ENCODE results near the gene TMEM42.

DNA sequence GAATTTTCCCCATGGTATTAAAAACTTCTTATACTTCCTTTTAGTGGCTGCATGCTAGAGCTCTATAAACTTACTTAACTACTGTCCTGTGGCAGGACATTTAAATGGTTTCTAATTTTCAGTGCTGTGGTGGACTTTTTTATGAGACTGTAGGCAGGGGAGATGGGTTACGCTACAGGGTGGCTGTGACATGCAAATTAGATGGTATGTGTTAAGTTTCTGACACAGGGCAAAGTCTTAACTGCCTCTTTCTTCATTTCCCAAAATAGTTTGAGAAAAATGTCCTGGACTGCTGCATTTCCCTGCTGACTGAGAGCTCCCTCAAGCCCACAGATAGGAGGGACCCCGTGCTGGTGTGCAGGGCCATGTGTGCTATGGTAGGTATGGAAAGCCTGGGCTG, 34.7 kb downstream of the TMEM42 start:
- TF ChIP-seq SUZ12 (IDR thresholded peaks at IDR 0.05; ENCODE audit: extremely low read depth, insufficient read depth, insufficient read length) (no peak), ZNF274 (IDR thresholded peaks at IDR 0.05; ENCODE audit: low read depth, low read length) (no peak), YY1 (IDR thresholded peaks at IDR 0.05; ENCODE audit: insufficient read depth, insufficient read length) (no peak)

Data from NT2/D1 (cell line).